Fibroblast of lung (primary cell): ENCODE measurements around the gene ZNF581. TPM values are rescaled to one million over a fixed set of nuclear protein-coding genes. Genes with fewer than 3 reads are reported as not detected.

Experiments used
- DNase-seq, 2 donors: peaks; one replicate each; pipeline versions ENCODE4 v3.0.0 to v3.0.0-alpha.2; 2010; ENCODE audit warnings: low read depth in 2 of 2
- H2AFZ ChIP-seq: 2 replicates; pipeline ENCODE4 v1.5.1; 2012; ENCODE audit warnings: low read length, control low read depth, inconsistent platforms
- H3K27ac ChIP-seq: 2 replicates; pipeline ENCODE4 v1.5.1; 2011; ENCODE audit warnings: low read length, control low read depth; ENCODE audit not compliant: insufficient read depth
- H3K27me3 ChIP-seq: 2 replicates; pipeline ENCODE4 v1.5.1; 2011; ENCODE audit warnings: mild to moderate bottlenecking, low read length; ENCODE audit not compliant: control insufficient read depth, insufficient read depth
- H3K36me3 ChIP-seq: 2 replicates; pipeline ENCODE4 v1.5.1; 2011; ENCODE audit warnings: low read length; ENCODE audit not compliant: control insufficient read depth, insufficient read depth
- H3K4me1 ChIP-seq: 2 replicates; pipeline ENCODE4 v1.5.1; 2011; ENCODE audit warnings: low read length; ENCODE audit not compliant: control insufficient read depth, insufficient read depth; ENCODE audit errors: extremely low read depth
- H3K4me2 ChIP-seq: 2 replicates; pipeline ENCODE4 v1.5.1; 2011; ENCODE audit warnings: low read length, control low read depth; ENCODE audit not compliant: insufficient read depth; ENCODE audit errors: extremely low read depth
- H3K4me3 ChIP-seq, 4 experiments: fragments of 200-600 bp in 1 of 4; sonication (generic) in 1 of 4; replicated peaks in 1 of 4; 2 replicates each; pipeline ENCODE4 v1.5.1; 2011 to 2016; ENCODE audit warnings: low read length in 4 of 4, low read depth in 3 of 4, mild to moderate bottlenecking in 3 of 4, control low read depth in 2 of 4, inconsistent platforms in 1 of 4, mixed read lengths in 1 of 4; ENCODE audit not compliant: insufficient read depth in 1 of 4; ENCODE audit errors: control extremely low read depth in 1 of 4
- H3K79me2 ChIP-seq: 2 replicates; pipeline ENCODE4 v1.5.1; 2012; ENCODE audit warnings: mild to moderate bottlenecking, low read length, inconsistent platforms; ENCODE audit not compliant: control insufficient read depth, insufficient read depth
- H3K9ac ChIP-seq: 2 replicates; pipeline ENCODE4 v1.5.1; 2011; ENCODE audit warnings: mild to moderate bottlenecking, low read length, control low read depth; ENCODE audit not compliant: insufficient read depth
- H3K9me3 ChIP-seq: 2 replicates; pipeline ENCODE4 v1.5.1; 2012; ENCODE audit warnings: low read depth, low read length; ENCODE audit not compliant: control insufficient read depth, insufficient read depth
- H4K20me1 ChIP-seq: 2 replicates; pipeline ENCODE4 v1.5.1; 2011; ENCODE audit warnings: low read length; ENCODE audit not compliant: control insufficient read depth, insufficient read depth; ENCODE audit errors: extremely low read depth
- CTCF ChIP-seq, 2 donors: IDR thresholded peaks in 1 of 2; conservative IDR thresholded peaks in 1 of 2; 1 replicate in 1 of 2; 2 replicates in 1 of 2; pipeline ENCODE4 v1.5.1; 2011 to 2012; ENCODE audit warnings: low read length in 2 of 2, control low read depth in 1 of 2, inconsistent platforms in 1 of 2, low read depth in 1 of 2, mild to moderate bottlenecking in 1 of 2
- EZH2 ChIP-seq: IDR thresholded peaks from 2 replicates; pipeline ENCODE4 v1.5.1; 2012; ENCODE audit warnings: low read length, control low read depth, mild to moderate bottlenecking; ENCODE audit errors: missing control alignments
- polyA plus RNA-seq, 2 donors: library from polyadenylated mRNA; depleted of rRNA in 1 of 2; stranded (reverse) in 1 of 2; unstranded in 1 of 2; fragments of >200 nt; gene quantifications; 2 replicates each; pipeline ENCODE4 v1.2.1, GENCODE V29; 2011 to 2012; ENCODE audit warnings: missing spikeins in 1 of 2
- total RNA-seq: library from RNA; depleted of rRNA; stranded (reverse); fragments of >200 nt; gene quantifications from 2 replicates; pipeline ENCODE4 v1.2.1, GENCODE V29; 2014

ZNF581 gene
- total and polyA plus RNA-seq, 2 donors (not counting 1 experiment from before 2014, with no cell fraction given) = 9.2 to 33.4 TPM

DNA sequence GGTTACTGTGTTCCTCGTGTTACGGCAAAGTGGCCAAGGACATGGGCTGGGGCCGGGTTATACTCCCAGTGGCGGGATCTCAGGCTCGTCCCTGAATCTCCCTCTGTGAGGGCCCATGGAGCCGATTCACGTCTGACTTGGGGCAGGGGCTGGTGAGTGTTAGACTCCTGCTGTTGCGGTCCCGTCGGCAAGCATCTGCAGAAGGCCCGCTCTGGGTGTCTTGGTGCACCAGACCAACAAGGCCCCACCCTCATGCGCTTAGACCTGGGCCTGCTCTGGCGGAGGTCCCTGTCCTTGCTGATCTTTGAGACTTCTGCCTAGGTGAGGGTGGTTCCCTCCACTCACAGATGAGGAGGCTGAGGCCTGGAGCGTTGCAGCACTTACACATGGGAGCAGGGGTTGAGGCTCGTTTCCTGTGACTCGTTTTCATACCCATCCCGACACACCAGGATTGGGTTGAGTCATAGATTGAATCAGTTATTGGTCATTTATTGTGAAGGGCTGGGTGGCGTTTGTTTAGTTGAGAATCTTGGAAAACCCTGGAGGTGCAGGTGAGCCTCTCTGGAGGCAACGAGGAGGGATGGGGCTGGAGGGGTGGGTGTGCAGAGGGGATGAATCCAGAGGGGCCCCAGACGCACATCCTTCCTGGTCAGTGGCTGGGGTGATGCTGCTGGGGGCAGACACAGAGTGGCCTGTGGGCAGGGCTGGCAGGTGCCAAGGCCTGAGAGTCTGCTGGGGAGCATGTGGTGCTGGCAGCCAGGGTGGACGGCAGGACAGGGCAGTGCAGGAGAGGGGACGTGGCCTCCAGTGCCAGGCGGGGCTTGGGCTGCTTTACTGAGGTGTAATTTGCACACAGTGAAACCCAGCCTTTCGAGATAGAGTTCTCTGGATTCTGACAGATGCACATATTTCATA, 36.2 kb downstream of the ZNF581 start:
- Histone ChIP-seq H3K4me1 (peaks cover 17% of the 10 kb centered on the region), H4K20me1 (peaks cover 2% of the 10 kb centered on the region), H3K36me3 (peaks cover 23% of the 10 kb centered on the region), H2AFZ (no peak overlapping the region), H3K27ac (peak overlapping the region; percentile 42), H3K4me3 (no peak overlapping the region), H3K9ac (no peak overlapping the region), H3K4me2 (no peak overlapping the region), H3K9me3 (no peaks in the 10 kb centered on the region), H3K79me2 (peaks cover 80% of the 10 kb centered on the region), H3K27me3 (no peaks in the 10 kb centered on the region)
- TF ChIP-seq CTCF (conservative IDR thresholded peaks at IDR 0.05 in 1 of 2, IDR thresholded peaks at IDR 0.05 in 1 of 2; ENCODE audit: low read depth in 1 of 2, low read length in 2 of 2) (no peak), EZH2 (no peak)
- DNase-seq = peak in 1 of 2 donors; percentile 19

DNA sequence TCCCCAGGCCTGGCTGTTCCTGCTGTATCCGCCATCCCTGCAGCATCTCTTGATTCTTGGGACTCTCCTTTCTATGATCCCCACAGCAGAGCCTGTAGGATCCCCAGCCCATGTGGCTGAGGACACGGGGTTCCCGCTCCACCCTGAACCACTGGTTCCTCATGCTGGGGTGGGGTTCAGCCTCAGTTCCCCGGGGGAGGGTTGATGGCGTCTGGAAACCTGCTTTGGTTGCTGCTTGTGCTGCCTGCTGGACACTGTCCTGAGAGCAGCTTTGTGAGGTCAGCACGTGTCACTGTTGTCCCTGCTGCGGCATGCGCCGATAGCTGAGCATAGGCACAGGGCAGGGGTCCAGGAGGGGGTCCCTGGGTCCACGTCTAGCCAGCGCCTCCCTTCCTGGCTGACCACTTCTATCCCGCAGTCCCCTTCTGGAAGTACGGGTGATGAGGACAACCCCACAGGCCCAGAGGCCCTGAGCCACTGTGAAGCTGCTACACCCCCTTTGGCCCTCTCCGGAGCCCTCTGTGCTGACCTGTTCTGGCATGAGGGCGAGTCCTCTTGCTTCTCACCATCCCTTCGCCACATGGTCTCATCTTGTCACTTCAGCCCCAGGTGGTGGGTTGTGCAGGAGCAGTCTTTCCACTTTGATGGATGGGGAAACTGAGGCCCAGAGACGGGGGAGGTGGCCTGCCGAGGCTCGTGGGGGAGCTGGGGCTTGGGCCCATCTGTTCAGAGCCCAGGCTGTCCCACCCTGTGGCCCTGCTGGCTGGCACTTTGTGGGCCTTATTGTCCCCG, 37.1 kb downstream of the ZNF581 start:
- Histone ChIP-seq H3K9me3 (no peaks in the 10 kb centered on the region), H2AFZ (no peak overlapping the region), H4K20me1 (peaks cover 2% of the 10 kb centered on the region), H3K36me3 (peaks cover 29% of the 10 kb centered on the region), H3K9ac (no peak overlapping the region), H3K27me3 (no peaks in the 10 kb centered on the region), H3K79me2 (peaks cover 86% of the 10 kb centered on the region), H3K4me1 (peaks cover 17% of the 10 kb centered on the region), H3K4me3 (no peak overlapping the region), H3K27ac (no peak overlapping the region), H3K4me2 (no peak overlapping the region)
- no peak for DNase-seq
- TF ChIP-seq EZH2 = no peak
- TF ChIP-seq CTCF (conservative IDR thresholded peaks at IDR 0.05 in 1 of 2, IDR thresholded peaks at IDR 0.05 in 1 of 2; ENCODE audit: low read depth in 1 of 2, low read length in 2 of 2) = no peak
